ENCODE data around the gene OGFOD2.

The OGFOD2 gene

GRCh38 chr12:122988612-122989212, 13.7 kb downstream of the OGFOD2 start:
- TF ChIP-seq CTCF (conservative IDR thresholded peaks at IDR 0.05; ENCODE audit: control insufficient read depth, insufficient read depth, low read depth, low read length) = no peak
- DNase-seq (ENCODE audit: low read depth) = no peak

GRCh38 chr12:122989225-122989839, 14.3 kb downstream of the OGFOD2 start:
- no peak for TF ChIP-seq CTCF (conservative IDR thresholded peaks at IDR 0.05; ENCODE audit: control insufficient read depth, insufficient read depth, low read depth, low read length)
- no peak overlapping the region for H3K4me3 ChIP-seq (ENCODE audit: control insufficient read depth, low read depth, low read length)
- no peak for DNase-seq (ENCODE audit: low read depth)

More at GRCh38 chr12:122988612-122989212, 13.7 kb downstream of the OGFOD2 start:
- no peak overlapping the region for H3K4me3 ChIP-seq (ENCODE audit: control insufficient read depth, low read depth, low read length)

GRCh38 chr12:122989874-122990419, 14.9 kb downstream of the OGFOD2 start:
- no peak for DNase-seq (ENCODE audit: low read depth)
- H3K4me3 ChIP-seq (ENCODE audit: control insufficient read depth, low read depth, low read length) = no peak overlapping the region
- no peak for TF ChIP-seq CTCF (conservative IDR thresholded peaks at IDR 0.05; ENCODE audit: control insufficient read depth, insufficient read depth, low read depth, low read length)

GRCh38 chr12:122990561-122990960, 15.5 kb downstream of the OGFOD2 start:
- no peak for DNase-seq (ENCODE audit: low read depth)
- H3K4me3 ChIP-seq (ENCODE audit: control insufficient read depth, low read depth, low read length) = no peak overlapping the region
- TF ChIP-seq CTCF (conservative IDR thresholded peaks at IDR 0.05; ENCODE audit: control insufficient read depth, insufficient read depth, low read depth, low read length) = no peak

GRCh38 chr12:122990961-122991622, 16.0 kb downstream of the OGFOD2 start:
- TF ChIP-seq CTCF (conservative IDR thresholded peaks at IDR 0.05; ENCODE audit: control insufficient read depth, insufficient read depth, low read depth, low read length) = no peak
- no peak overlapping the region for H3K4me3 ChIP-seq (ENCODE audit: control insufficient read depth, low read depth, low read length)
- DNase-seq (ENCODE audit: low read depth) = no peak

- DNase-seq (ENCODE audit: low read depth) = no peak
- H3K4me3 ChIP-seq (ENCODE audit: control insufficient read depth, low read depth, low read length) = no peak overlapping the region
- TF ChIP-seq CTCF (conservative IDR thresholded peaks at IDR 0.05; ENCODE audit: control insufficient read depth, insufficient read depth, low read depth, low read length) = no peak
These were observed 16.7 kb downstream of the OGFOD2 start for GRCh38 chr12:122991623-122992275.

Measured in fibroblast of mammary gland (primary cell).